ENCODE results near the gene KCNIP1.

DNA sequence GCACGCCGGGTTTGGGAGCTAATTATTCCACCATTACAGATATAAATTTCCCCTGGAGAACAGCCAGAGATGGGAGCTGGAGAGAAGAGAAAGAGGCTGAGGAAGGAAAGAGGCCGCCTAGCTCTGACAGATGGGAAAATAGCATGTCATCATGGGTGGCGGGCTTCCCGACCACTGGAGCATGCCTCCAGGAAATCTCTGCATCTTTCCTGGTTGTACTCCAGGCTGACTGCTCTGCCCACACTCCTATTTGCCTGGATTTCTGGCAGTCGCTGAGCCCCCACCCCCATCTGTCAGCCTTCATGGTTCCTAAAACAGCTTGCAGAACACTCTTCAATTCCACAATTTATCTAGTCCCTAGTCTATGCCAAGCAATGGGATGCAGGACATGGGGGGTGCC, 265.4 kb downstream of the KCNIP1 start:
- TF ChIP-seq, protein P1, sequence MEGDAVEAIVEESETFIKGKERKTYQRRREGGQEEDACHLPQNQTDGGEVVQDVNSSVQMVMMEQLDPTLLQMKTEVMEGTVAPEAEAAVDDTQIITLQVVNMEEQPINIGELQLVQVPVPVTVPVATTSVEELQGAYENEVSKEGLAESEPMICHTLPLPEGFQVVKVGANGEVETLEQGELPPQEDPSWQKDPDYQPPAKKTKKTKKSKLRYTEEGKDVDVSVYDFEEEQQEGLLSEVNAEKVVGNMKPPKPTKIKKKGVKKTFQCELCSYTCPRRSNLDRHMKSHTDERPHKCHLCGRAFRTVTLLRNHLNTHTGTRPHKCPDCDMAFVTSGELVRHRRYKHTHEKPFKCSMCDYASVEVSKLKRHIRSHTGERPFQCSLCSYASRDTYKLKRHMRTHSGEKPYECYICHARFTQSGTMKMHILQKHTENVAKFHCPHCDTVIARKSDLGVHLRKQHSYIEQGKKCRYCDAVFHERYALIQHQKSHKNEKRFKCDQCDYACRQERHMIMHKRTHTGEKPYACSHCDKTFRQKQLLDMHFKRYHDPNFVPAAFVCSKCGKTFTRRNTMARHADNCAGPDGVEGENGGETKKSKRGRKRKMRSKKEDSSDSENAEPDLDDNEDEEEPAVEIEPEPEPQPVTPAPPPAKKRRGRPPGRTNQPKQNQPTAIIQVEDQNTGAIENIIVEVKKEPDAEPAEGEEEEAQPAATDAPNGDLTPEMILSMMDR (IDR thresholded peaks at IDR 0.05): no peak
- TF ChIP-seq POLR2A (IDR thresholded peaks at IDR 0.05): no peak
- no peak for TF ChIP-seq POLR2AphosphoS5 (IDR thresholded peaks at IDR 0.05; ENCODE audit: insufficient read depth in 1 of 2, low read depth in 1 of 2)
